ENCODE data around the gene KCNIP1.

KCNIP1 gene

DNA sequence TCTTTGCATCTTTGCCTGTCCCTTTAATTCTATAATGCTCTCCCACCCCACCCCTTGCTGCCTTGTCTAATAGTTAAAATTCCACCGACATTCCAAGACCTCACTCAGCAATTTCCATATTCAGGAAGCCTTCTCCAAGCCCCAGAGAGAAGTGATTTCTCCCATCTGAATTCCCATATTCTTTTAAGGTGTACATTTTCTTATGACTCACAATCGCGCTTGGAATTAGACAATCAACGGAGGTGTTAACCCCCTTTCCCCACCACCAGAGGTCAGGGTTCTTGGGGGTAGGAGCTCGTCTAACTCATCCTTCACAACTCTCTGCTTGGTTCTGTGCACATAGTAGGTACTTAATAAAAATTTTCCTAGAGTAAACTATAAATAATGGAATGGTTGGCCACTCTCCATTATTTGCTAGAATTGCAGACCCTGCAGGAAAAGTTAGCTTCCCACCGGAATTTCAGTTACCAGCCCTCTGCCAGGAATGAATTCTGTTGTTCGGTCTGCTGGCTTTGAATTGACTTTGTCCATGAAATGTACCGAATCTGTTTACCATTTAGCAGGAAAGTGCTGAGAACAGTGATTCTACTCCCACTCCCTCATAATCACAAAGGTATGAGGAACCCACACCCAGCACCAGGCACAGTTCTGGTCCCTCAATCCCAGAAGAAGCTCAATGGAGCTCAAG is 5.0 kb downstream of the KCNIP1 start:
- Histone ChIP-seq H3K4me3 (ENCODE audit: low read depth, low read length) (no peak overlapping the region), H3K36me3 (ENCODE audit: control insufficient read depth in 1 of 2, insufficient read depth in 2 of 2, low read length in 2 of 2) (peaks cover 0 to 2% of the 10 kb centered on the region in 2 experiments), H3K79me1 (ENCODE audit: low read length) (no peaks in the 10 kb centered on the region), H2BK120ac (ENCODE audit: insufficient read depth, low read length, poor library complexity) (no peak overlapping the region), H4K12ac (ENCODE audit: low read depth, low read length) (no peak overlapping the region), H2BK5ac (ENCODE audit: low read depth, low read length, poor library complexity) (no peak overlapping the region), H3K27me3 (ENCODE audit: insufficient read depth, low read length) (peaks cover 13% of the 10 kb centered on the region), H3K4ac (ENCODE audit: low read depth, low read length) (no peak overlapping the region), H3K23ac (ENCODE audit: low read length) (no peak overlapping the region), H3K9ac (ENCODE audit: low read length) (no peak overlapping the region), H4K8ac (ENCODE audit: low read depth, low read length) (no peak overlapping the region), H4K91ac (ENCODE audit: low read depth, low read length) (no peak overlapping the region), H3K4me1 (ENCODE audit: control insufficient read depth in 1 of 2, insufficient read depth in 2 of 2, low read length in 2 of 2) (peaks cover 7 to 12% of the 10 kb centered on the region in 2 experiments), H3K14ac (ENCODE audit: low read length) (no peak overlapping the region), H3K79me2 (ENCODE audit: control insufficient read depth, insufficient read depth, low read length, poor library complexity) (no peaks in the 10 kb centered on the region), H3K27ac (ENCODE audit: low read depth, low read length) (no peak overlapping the region), H3K18ac (ENCODE audit: low read length) (no peak overlapping the region), H2AK5ac (ENCODE audit: low read length) (no peak overlapping the region), H2AFZ (ENCODE audit: insufficient read depth, low read length, poor library complexity) (no peak overlapping the region), H3K4me2 (ENCODE audit: low read length) (no peak overlapping the region), H3K9me3 (ENCODE audit: insufficient read depth, low read depth, low read length) (no peaks in the 10 kb centered on the region), H2BK12ac (ENCODE audit: low read length) (no peak overlapping the region)
- peak in 1 of 2 donors; percentile 25 for DNase-seq
- WGBS (ENCODE audit: extremely low coverage, insufficient coverage, insufficient read length) = no CpG with 5 or more reads among the region's 8 CpGs

DNA sequence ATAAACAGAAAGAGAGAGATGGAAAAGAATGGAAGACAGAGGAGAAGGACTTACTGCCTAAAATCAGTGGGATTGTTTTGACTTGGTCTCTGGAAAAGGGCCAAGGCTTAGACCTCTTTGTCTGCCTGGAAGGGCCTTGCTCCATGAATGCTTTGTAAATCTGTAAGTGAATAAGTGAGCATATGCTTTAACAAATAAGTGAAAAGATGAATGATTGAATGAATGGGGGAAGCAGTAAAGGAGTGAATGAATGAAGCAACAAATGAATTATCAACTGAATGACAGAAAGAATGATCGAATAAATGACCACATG is 5.5 kb downstream of the KCNIP1 start:
- no peak overlapping the region for H3K23ac ChIP-seq (ENCODE audit: low read length)
- no peak overlapping the region for H4K8ac ChIP-seq (ENCODE audit: low read depth, low read length)
- no peak overlapping the region for H2BK12ac ChIP-seq (ENCODE audit: low read length)
- no peak for DNase-seq
- no peak overlapping the region for H2AFZ ChIP-seq (ENCODE audit: insufficient read depth, low read length, poor library complexity)
- H3K14ac ChIP-seq (ENCODE audit: low read length) = no peak overlapping the region
- peaks cover 7 to 10% of the 10 kb centered on the region in 2 experiments for H3K4me1 ChIP-seq (ENCODE audit: control insufficient read depth in 1 of 2, insufficient read depth in 2 of 2, low read length in 2 of 2)
- peaks cover 0 to 2% of the 10 kb centered on the region in 2 experiments for H3K36me3 ChIP-seq (ENCODE audit: control insufficient read depth in 1 of 2, insufficient read depth in 2 of 2, low read length in 2 of 2)
- no CpG with 5 or more reads among the region's 1 CpG for WGBS (ENCODE audit: extremely low coverage, insufficient coverage, insufficient read length)
- H3K4ac ChIP-seq (ENCODE audit: low read depth, low read length) = no peak overlapping the region
- no peak overlapping the region for H3K18ac ChIP-seq (ENCODE audit: low read length)
- no peak overlapping the region for H2BK5ac ChIP-seq (ENCODE audit: low read depth, low read length, poor library complexity)
- no peak overlapping the region for H3K9ac ChIP-seq (ENCODE audit: low read length)
- no peak overlapping the region for H3K4me2 ChIP-seq (ENCODE audit: low read length)
- no peak overlapping the region for H4K91ac ChIP-seq (ENCODE audit: low read depth, low read length)
- H3K27ac ChIP-seq (ENCODE audit: low read depth, low read length) = no peak overlapping the region
- H3K9me3 ChIP-seq (ENCODE audit: insufficient read depth, low read depth, low read length) = no peaks in the 10 kb centered on the region
- no peak overlapping the region for H3K4me3 ChIP-seq (ENCODE audit: low read depth, low read length)
- no peaks in the 10 kb centered on the region for H3K79me1 ChIP-seq (ENCODE audit: low read length)
- no peaks in the 10 kb centered on the region for H3K79me2 ChIP-seq (ENCODE audit: control insufficient read depth, insufficient read depth, low read length, poor library complexity)
- no peak overlapping the region for H2AK5ac ChIP-seq (ENCODE audit: low read length)
- H4K12ac ChIP-seq (ENCODE audit: low read depth, low read length) = no peak overlapping the region
- H2BK120ac ChIP-seq (ENCODE audit: insufficient read depth, low read length, poor library complexity) = no peak overlapping the region
- peaks cover 9% of the 10 kb centered on the region for H3K27me3 ChIP-seq (ENCODE audit: insufficient read depth, low read length)

- DNase-seq = no peak
- peaks cover 7 to 10% of the 10 kb centered on the region in 2 experiments for H3K4me1 ChIP-seq (ENCODE audit: control insufficient read depth in 1 of 2, insufficient read depth in 2 of 2, low read length in 2 of 2)
- H2BK12ac ChIP-seq (ENCODE audit: low read length) = no peak overlapping the region
- H3K23ac ChIP-seq (ENCODE audit: low read length) = no peak overlapping the region
- H4K91ac ChIP-seq (ENCODE audit: low read depth, low read length) = no peak overlapping the region
- H3K9ac ChIP-seq (ENCODE audit: low read length) = no peak overlapping the region
- H3K79me2 ChIP-seq (ENCODE audit: control insufficient read depth, insufficient read depth, low read length, poor library complexity) = no peaks in the 10 kb centered on the region
- no peak overlapping the region for H2BK5ac ChIP-seq (ENCODE audit: low read depth, low read length, poor library complexity)
- H3K18ac ChIP-seq (ENCODE audit: low read length) = no peak overlapping the region
- no peak overlapping the region for H4K12ac ChIP-seq (ENCODE audit: low read depth, low read length)
- H3K36me3 ChIP-seq (ENCODE audit: control insufficient read depth in 1 of 2, insufficient read depth in 2 of 2, low read length in 2 of 2) = peaks cover 0 to under 1% of the 10 kb centered on the region in 2 experiments
- peaks cover under 1% of the 10 kb centered on the region for H3K27me3 ChIP-seq (ENCODE audit: insufficient read depth, low read length)
- no peak overlapping the region for H3K14ac ChIP-seq (ENCODE audit: low read length)
- no peak overlapping the region for H3K4ac ChIP-seq (ENCODE audit: low read depth, low read length)
- no peaks in the 10 kb centered on the region for H3K9me3 ChIP-seq (ENCODE audit: insufficient read depth, low read depth, low read length)
- no CpG with 5 or more reads among the region's 7 CpGs for WGBS (ENCODE audit: extremely low coverage, insufficient coverage, insufficient read length)
- no peaks in the 10 kb centered on the region for H3K79me1 ChIP-seq (ENCODE audit: low read length)
- H3K4me2 ChIP-seq (ENCODE audit: low read length) = no peak overlapping the region
- no peak overlapping the region for H3K4me3 ChIP-seq (ENCODE audit: low read depth, low read length)
- H2BK120ac ChIP-seq (ENCODE audit: insufficient read depth, low read length, poor library complexity) = no peak overlapping the region
- H2AFZ ChIP-seq (ENCODE audit: insufficient read depth, low read length, poor library complexity) = no peak overlapping the region
- no peak overlapping the region for H3K27ac ChIP-seq (ENCODE audit: low read depth, low read length)
- no peak overlapping the region for H2AK5ac ChIP-seq (ENCODE audit: low read length)
- H4K8ac ChIP-seq (ENCODE audit: low read depth, low read length) = no peak overlapping the region
Measured at GRCh38 chr5:170510126-170510525, 6.3 kb downstream of the KCNIP1 start.

DNA sequence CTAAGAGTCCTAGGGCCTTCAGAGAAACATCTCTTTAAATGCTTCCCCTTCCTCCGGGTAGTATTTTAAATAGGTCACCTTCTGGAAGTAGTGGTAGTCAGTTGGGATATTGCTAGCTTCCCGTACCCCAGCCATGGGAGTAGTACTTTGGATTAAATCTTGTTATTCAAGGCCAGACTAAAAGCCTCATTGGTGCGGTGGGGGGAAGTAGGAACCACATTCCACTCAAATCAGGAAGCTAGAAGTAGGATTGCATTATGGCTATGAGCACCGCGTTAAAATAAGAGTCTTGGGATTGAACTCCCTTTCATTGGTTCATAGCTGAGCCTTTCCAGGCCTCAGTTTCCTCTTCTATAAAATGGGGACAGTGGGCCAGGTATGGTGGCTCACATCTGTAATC is 6.7 kb downstream of the KCNIP1 start:
- Histone ChIP-seq H2AFZ (ENCODE audit: insufficient read depth, low read length, poor library complexity) (no peak overlapping the region), H3K4me1 (ENCODE audit: control insufficient read depth in 1 of 2, insufficient read depth in 2 of 2, low read length in 2 of 2) (peaks cover 7 to 10% of the 10 kb centered on the region in 2 experiments), H3K79me2 (ENCODE audit: control insufficient read depth, insufficient read depth, low read length, poor library complexity) (no peaks in the 10 kb centered on the region), H3K9me3 (ENCODE audit: insufficient read depth, low read depth, low read length) (no peaks in the 10 kb centered on the region), H4K91ac (ENCODE audit: low read depth, low read length) (no peak overlapping the region), H3K36me3 (ENCODE audit: control insufficient read depth in 1 of 2, insufficient read depth in 2 of 2, low read length in 2 of 2) (no peaks in the 10 kb centered on the region), H3K9ac (ENCODE audit: low read length) (no peak overlapping the region), H3K4me3 (ENCODE audit: low read depth, low read length) (no peak overlapping the region), H3K4ac (ENCODE audit: low read depth, low read length) (no peak overlapping the region), H3K27ac (ENCODE audit: low read depth, low read length) (no peak overlapping the region), H2BK120ac (ENCODE audit: insufficient read depth, low read length, poor library complexity) (no peak overlapping the region), H4K12ac (ENCODE audit: low read depth, low read length) (no peak overlapping the region), H3K4me2 (ENCODE audit: low read length) (no peak overlapping the region), H3K14ac (ENCODE audit: low read length) (no peak overlapping the region), H4K8ac (ENCODE audit: low read depth, low read length) (no peak overlapping the region), H3K23ac (ENCODE audit: low read length) (no peak overlapping the region), H3K27me3 (ENCODE audit: insufficient read depth, low read length) (no peaks in the 10 kb centered on the region), H2AK5ac (ENCODE audit: low read length) (no peak overlapping the region), H3K79me1 (ENCODE audit: low read length) (no peaks in the 10 kb centered on the region), H2BK12ac (ENCODE audit: low read length) (no peak overlapping the region), H3K18ac (ENCODE audit: low read length) (no peak overlapping the region), H2BK5ac (ENCODE audit: low read depth, low read length, poor library complexity) (no peak overlapping the region)
- no CpG with 5 or more reads among the region's 5 CpGs for WGBS (ENCODE audit: extremely low coverage, insufficient coverage, insufficient read length)
- DNase-seq = no peak

Data from trophoblast cell (in vitro differentiated cells and primary cell).